Smooth muscle cell of the pulmonary artery (primary cell): ENCODE data around the gene VAT1. TPM values are rescaled to one million over a fixed set of nuclear protein-coding genes. Genes with fewer than 3 reads are reported as not detected.

Experiments
- total RNA-seq: library from RNA; depleted of rRNA; stranded (reverse); fragments of >200 nt; gene quantifications from 2 replicates; pipeline ENCODE4 v1.2.3, GENCODE V29; 2014

Gene VAT1
- total RNA-seq, result 136 and 240 TPM in 2 replicates

DNA sequence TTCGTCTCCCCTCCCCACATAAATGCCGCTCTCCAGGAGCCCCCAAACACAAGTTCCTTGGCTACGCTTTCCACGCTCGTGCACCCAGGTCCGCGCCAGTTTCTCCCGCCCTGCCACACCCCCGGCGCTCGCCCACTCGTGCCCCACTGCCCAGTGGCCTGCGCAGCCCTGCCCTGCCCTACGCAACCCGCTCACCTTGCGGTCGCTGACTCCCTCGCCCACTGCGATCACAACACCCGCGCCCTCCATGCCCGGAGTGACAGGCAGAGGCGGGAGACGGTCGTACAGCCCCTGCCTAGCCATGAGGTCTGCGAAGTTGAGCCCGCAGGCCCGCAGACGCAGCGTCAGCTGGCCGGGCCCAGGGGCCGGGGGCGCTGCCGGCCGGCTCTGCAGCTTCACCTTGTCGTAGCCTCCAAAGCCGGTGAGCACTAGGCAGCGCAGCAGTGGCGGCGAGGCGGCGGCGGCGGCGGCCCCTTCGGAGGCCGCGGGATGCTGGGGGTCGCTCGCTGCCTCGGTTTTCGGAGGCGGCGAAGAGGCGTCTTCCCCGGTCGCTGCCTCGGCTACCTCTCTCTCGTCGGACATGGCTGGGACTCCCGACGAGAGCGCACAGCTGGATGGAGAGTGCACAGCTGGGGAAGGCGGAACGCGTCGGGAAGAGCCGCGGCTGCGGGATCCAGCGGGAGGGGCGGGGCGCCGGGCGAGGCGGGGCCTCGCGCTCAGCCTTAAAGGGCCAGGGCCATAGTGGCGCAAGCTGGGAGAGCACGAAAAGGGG is at the start of gene VAT1:
VAT1 (minus strand) TSS at position 645 of the 772 bp plus-strand sequence; CDS start at position 582, 63 bp downstream.

DNA sequence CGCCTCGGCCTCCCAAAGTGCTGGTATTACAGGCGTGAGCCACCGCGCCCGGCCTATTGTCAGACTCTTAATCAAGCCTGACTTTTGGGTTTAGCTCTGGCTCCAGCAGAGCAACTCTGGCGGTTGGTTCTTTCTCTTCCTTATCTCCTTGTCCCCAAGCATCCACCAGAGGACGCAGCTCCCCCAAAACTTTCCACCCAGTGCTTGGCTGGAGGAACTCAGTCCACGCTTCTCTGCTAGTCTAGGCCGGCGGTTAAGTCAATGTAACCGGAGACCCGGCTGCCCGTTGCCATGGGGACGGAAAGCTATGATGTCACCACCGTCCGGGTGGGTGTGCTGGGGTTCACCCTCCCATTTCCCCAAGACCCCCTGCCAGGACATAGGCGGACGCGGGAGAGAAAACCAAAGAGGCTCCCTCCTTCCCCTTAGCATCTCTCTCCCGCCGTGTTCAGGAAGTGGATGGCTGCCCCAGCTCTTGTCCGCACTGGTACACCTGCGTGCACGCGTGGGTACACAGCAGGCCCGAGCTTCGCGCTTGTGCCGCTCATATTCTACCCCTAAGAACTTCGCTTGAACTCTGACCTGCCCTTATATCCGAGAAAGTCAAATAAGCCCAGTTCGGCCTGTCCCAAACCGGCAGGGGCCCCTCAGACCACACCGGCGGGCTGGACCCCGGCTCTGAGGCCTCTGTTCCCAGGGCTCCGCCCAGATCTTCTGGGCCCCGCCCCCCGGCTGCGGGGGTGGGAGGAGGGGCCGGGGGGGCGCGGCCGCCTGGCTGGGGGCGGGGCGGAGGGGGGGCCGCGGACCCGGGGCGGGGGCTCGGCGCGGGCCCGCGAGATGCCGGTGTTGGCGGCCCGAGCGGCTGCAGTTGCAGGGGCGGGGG is 2.5 kb upstream of the VAT1 start, which contains the start of gene RND2:
RND2 (plus strand) TSS at position 825 of the 883 bp plus-strand sequence. CDS start 117 bp downstream, outside the sequence.

DNA sequence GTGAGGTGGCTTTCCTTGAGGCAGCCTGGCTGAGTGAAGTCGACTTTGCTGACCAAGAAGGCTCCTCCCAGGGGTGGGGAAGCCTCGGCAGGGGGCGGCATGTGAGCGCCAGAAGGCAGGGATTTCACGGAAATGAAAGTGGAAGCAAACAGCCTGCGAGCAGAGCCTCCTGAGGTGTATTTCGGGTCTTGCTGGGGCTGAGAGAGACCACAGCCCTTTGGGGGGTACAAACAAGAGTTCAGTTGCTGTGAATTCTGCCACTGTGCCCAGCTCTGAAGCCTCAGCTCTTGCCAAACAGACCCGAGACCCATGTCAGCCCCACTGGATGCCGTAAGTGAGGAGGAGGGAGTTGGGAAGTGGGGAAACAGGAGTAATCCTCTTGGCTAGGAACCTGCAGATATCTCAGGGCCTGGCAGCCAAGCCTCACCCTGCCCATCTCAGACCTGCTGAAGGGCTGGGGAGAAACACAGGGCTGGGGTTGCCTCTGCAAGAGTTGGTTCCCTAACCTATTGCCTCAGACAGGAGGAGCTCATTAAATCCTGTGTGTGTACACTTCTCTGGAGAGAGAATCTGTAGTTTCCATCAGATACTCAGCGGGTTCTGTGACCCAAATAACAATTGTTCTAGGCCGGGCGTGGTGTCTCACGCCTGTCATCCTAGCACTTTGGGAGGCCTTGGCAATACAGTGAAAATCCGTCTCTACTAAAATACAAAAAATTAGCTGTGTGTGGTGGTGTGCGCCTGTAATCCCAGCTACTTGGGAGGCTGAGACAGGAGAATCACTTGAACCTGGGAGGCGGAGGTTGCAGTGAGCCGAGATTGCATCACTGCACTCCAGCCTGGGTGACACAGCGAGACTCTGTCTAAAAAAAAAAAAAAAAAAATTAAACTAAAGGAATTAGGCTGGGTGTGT is 15.3 kb downstream of the VAT1 start, which contains the start of gene IFI35:
IFI35 (plus strand) TSS at position 146 of the 913 bp plus-strand sequence; CDS start at position 310, 164 bp downstream.

DNA sequence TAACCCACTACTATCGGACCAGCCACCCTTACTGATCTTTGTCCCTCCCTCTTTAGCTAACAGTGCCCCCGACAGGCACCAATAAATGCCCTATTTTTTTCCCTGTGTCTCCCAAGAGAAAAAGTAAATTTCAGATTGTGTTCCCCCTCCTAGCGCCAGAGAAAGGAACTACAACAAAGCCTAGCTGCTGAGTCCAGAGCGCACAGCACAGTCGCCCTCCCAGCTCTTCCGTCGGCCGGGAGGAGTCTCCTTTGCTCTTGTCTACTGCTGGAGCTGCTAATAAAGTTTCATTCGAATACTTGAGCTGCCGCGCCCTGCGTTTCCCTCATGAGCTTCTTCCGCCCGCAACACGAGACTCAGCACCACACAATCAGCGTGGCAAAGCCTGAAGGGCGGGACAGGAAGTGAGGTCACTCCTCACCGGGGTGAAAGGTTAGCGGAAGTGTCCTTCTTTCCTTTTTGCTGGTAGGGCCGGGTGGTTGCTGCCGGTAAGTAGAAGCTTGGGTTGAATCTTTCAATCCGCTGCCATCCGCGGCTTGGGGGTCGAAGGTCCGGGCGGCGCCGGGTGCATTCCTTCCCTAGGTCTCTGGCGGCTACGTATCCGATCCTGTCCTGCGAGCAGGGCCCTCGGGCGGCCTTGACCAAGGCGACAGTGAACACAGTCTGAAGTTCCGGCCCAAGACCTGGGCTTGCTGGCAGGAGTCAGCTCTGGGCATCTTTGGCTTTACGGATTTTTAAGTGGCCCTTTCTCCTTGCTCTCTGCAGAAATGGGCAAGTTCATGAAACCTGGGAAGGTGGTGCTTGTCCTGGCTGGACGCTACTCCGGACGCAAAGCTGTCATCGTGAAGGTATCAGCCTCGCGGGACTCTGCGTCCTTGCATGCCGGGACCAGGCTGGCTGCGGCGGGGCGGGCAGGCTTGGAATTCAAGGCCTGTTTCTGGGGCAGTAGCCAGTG is 23.9 kb downstream of the VAT1 start, which contains the start of gene RPL27:
RPL27 (plus strand) TSS at position 436 of the 955 bp plus-strand sequence; CDS start at position 768, 332 bp downstream.

GRCh38 chr17:42980274-42980765 is 41.9 kb downstream of the VAT1 start, which contains the start of gene RUNDC1:
Gene RUNDC1 (plus strand): TSS chr17:42980565. CDS start chr17:42980577, 12 bp downstream.

DNA sequence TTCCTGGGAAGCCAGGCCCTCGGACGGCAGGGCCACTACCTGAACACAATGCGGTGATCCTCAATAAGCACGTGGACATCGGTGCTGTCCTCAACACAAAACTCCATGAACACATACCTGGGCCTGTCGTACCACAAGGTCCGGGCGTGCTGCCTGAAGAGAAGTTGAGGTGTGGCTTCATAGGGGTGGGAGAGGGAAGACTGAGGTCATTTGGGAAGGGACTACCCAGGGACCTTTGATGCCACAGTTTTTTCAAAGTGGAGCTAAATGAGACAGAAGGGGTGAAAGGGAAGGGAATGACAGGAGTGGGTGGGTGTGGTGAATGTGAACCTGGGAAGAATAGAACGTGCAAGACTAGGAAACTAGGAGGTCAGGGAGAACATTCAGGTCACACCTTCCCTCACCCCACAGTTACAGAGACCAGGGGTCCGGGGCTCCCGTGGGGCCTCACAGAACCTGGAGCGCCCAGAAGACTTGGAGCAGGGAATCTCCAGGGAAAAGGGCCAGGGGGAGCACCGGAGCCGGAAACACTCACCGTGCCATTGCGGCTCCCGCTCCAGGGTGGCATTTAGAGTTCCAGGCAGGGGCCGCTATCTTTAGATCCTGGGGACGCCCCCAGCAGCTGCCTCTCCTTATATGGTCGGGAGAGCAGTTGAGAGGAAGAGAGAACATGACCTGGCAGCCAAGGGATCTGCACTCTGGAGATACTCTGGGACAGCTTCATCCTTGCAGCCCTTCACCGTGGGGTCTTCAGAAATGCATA is 42.5 kb downstream of the VAT1 start, which contains the start of gene PTGES3L:
PTGES3L (minus strand) TSS at position 570 of the 763 bp plus-strand sequence; CDS start at position 543, 27 bp downstream.

Other genes starting within 250 kb of the VAT1 start
- gene VPS25, start 248.9 kb downstream of the VAT1 start, total RNA-seq, result 44.1 and 44.4 TPM in 2 replicates
- gene WNK4, start 241.8 kb downstream of the VAT1 start, total RNA-seq, result 0.20 and 0.79 TPM in 2 replicates
- 41.7 and 50.0 TPM in 2 replicates for gene COA3, start 223.7 kb downstream of the VAT1 start, total RNA-seq
- gene CNTD1, start 223.5 kb downstream of the VAT1 start, total RNA-seq, result 0.07 and 0.36 TPM in 2 replicates
- gene BECN1, start 198.1 kb downstream of the VAT1 start, total RNA-seq, result 94.1 and 99.6 TPM in 2 replicates
- gene PSME3, start 189.0 kb downstream of the VAT1 start, total RNA-seq, result 60.6 and 62.2 TPM in 2 replicates
- gene AOC2, start 177.8 kb downstream of the VAT1 start, total RNA-seq, result 0.79 and 0.85 TPM in 2 replicates
- gene AOC3, start 171.2 kb downstream of the VAT1 start, total RNA-seq, result 1.3 and 5.9 TPM in 2 replicates
- not detected in 2 replicates for gene G6PC1, start 121.6 kb downstream of the VAT1 start, total RNA-seq
- 18.2 and 20.0 TPM in 2 replicates for gene AARSD1, start 57.9 kb downstream of the VAT1 start, total RNA-seq
- 0.07 and 0.23 TPM in 2 replicates for gene PTGES3L, start 42.3 kb downstream of the VAT1 start, total RNA-seq
- 13.4 and 15.4 TPM in 2 replicates for gene RUNDC1, start 41.8 kb downstream of the VAT1 start, total RNA-seq
- gene RPL27, start 24.0 kb downstream of the VAT1 start, total RNA-seq, result 364 and 471 TPM in 2 replicates
- gene IFI35, start 15.6 kb downstream of the VAT1 start, total RNA-seq, result 14.2 and 21.2 TPM in 2 replicates
- gene RND2, start 2.8 kb upstream of the VAT1 start, total RNA-seq, result 0.17 and 0.20 TPM in 2 replicates
- gene BRCA1, start 103.0 kb upstream of the VAT1 start, total RNA-seq, result 9.0 and 10.1 TPM in 2 replicates
- gene NBR1, start 148.8 kb upstream of the VAT1 start, total RNA-seq, result 114 and 132 TPM in 2 replicates
- 5.5 and 6.5 TPM in 2 replicates for gene TMEM106A, start 189.5 kb upstream of the VAT1 start, total RNA-seq
- gene CCDC200, start 206.2 kb upstream of the VAT1 start, total RNA-seq, result not detected in 2 replicates
- gene RNU2-1, start 211.6 kb upstream of the VAT1 start, total RNA-seq, result not detected in 2 replicates